NCI-H345 (cell line): ENCODE measurements around the gene KANK4.
A peak's percentile ranks its signal among the peaks of the same experiment; 100 is the strongest.
"Not testable (repeated sequence)": the region's sequence is repeated elsewhere in the genome, so short reads cannot be mapped to it uniquely, and the experiment has no call there.

ENCODE experiments used
- DNase-seq: peaks from one replicate; lab custom pipeline; 2025; lab: John Stamatoyannopoulos, UW

KANK4 gene

DNA sequence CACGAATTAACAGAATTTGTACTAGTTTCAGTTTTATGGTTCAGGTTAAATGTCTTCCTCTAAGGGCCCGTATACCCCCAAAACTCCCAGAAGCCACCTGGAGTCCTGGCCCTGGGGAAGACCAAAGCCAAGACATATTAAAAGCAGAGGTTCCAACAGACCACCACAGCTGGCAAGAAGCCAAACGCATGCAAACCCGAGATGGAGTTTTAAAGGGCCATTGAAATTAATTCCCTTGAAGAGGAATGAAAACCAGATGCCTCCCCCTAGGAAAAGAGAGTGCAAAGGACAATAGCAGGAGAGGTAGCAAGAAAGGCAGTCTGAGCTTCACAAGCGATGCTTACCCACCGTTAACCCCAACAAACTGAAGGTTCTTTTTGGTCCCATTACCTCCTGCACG, 48.1 kb downstream of the KANK4 start:
- no peak for DNase-seq

DNA sequence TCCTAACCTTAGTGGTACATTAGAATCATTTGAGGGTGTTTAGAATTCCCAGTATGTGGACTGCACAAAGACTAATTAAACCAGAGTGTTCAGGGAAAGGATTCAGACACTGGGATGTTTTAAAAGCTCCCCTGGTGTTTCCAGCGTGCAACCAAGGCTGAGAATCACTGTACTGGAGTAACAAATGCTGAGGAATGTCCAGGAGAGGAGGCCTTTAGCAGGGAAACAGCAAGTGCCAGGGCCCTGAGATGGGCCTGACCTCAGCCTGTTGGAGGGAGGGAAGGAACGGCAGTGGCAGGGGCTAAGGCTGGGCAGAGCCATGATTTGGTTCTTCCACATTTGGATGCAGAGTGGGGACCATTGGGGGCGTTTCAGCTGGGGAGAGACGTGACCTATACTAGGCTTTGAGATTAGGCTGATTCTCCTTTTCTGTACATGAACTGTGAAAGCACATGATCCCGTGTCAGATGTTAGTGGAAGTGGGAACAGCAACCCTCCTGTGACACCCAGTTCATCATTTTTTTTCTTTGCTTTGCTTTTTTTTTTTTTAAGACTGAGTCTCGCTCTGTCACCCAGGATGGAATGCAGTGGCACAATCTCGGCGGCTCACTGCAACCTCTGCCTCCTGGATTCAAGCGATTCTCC, 49.3 kb downstream of the KANK4 start:
- no peak for DNase-seq

DNA sequence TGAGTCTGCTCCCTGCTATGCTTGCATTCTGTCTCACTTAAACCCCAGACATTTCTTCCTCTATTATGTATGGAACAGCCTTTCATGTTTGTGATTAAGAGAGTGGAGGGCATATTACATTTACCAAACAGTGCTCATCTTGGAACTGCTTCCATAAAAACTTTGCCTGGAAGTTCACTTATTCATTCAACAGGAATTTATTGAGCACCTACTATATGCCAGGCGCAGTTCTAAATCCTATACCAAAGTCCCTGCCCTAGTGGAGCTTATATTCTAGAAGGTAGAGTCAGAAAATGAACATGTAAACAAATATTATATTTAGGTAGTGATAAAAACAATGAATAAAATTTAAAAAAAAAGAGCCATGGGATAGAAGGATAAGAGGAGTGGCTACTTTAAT, 49.8 kb downstream of the KANK4 start:
- no peak for DNase-seq

DNA sequence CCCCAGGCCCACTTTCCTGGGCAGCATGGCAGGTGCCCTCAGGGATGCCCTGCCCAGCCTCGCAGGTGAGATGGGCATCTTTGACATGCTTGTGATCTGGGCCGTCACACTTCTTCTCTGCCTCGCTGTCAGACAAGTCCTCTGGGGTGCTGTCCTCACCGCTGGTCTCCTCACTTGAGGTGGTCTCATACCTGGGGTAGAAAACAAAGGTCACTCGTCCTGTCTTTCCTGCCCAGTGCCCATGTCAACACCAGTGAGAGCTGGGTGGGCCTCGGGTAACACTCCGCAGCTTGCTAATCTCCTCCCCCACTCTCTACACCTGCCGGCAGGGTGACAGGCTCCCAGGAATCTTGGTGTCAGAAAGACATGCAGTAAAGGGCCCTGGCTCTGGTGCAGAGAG, 50.9 kb downstream of the KANK4 start:
- no peak for DNase-seq

DNA sequence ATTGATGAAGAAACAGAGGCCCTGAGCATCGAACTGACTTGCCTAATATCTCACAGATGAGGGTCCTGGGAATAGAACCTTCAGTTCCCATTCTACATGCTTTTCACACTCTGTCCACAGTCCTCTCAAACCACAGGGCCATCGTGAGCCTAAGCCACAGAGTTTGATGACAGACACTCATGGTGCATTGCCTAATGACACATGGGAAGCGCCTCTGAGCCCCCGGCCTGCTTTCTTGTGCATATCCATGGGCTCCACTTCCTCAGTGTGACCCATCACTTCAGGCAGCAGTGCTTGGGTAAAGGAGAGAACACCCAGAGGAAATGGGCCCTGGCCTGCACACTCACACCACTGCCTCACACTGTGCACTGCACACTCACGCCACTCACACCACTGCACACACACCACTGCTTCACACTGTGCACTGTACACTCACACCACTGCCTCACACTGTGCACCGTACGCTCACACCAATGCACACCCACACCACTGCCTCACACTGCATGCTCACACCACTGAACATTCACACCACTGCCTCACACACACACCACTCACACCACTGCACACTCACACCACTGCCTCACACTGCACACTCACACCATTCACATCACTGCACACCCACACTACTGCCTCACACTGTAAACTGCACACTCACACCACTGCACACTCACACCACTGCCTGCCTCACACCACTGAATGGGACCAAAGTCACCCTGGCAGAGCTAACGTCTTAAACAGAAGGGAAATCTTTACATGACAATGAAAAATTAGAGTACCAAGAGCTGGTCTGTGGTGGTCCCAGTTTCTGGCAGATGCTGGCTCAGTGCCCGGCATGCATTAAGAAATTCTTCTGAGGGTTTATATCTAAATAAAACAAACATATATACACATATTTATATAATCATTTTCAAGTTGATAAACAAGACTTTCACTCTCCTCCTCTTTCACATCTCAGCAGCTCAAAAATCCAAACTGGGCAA, 53.0 kb downstream of the KANK4 start:
- no peak for DNase-seq

DNA sequence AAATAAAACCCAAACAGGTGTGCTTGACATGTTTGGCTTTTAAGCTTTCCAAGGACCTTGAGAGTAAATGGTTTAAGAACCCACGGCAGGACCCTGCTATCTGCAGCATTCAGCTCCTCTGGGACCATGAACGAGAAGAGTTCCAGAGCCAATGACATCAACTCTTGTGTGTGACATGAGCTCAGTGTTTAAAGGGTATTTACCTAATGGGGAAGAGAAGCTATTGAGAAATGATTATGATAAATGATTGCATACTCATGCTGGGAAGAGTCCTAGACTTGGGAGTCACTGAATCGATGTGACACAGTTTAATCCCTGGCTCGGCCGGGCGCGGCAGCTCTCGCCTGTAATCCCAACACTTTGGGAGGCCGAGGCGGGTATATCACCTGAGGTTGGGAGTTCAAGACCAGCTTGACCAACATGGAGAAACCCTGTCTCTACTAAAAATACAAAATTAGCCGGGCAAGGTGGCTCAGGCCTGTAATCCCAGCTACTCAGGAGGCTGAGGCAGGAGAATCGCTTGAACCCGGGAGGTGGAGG, 55.4 kb downstream of the KANK4 start:
- DNase-seq, result no peak

DNA sequence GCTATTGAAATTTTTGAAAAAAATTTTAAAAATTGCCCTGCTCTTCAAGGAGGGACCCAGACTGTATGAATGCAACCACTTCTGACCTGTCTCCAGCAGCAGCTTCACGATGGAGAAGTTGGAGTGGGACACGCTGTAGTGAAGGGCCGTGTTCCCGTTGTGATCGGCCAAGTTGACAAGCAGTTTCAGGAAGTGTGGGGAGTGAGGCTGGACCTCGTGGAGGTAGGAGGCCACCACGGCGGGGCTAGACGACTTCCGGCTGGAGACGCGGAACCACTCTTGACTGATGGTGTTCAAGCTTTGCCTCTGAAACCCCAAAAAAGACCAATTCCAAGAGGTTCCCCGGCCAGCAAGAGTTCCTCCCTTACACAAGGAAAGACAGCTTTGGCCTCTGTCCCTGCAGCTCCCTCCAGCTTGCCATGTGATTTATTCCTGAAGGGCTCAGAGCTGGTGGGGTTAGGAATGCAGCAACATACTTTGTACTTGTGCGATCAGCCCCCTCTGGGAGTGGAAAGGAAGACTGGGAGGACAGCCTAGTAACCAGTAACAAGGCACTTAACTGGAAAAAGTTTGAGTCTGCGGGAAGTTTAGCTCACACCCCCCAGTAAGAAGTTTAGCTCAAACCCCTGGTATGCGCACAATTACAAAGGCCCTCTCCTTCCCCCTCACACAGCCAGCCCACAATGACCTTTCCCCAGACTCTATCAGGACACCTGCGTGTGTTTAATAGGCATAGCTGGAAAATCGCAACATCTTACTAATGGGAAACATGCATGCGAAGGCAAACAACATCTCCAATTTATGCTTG, 56.0 kb downstream of the KANK4 start:
- DNase-seq, result no peak

DNA sequence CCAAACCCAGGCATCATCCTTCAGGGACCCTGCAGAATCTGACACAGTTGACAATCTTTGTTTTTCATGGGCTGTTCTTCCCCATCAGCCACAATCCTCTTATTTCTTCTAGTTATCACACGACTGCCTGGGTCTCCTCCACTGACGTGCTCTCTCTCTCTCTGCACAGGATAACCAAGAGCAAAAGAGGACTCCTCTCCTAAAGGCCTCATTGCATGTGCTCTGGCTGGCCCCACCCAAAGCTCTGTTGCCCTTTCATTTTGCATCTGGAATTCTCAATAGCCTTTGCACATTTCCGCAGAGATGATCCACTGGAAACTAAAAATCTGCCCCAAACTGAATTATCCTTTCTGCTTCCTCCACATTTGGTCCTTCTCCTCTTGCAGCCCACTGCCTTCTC, 58.5 kb downstream of the KANK4 start:
- DNase-seq, result no peak

DNA sequence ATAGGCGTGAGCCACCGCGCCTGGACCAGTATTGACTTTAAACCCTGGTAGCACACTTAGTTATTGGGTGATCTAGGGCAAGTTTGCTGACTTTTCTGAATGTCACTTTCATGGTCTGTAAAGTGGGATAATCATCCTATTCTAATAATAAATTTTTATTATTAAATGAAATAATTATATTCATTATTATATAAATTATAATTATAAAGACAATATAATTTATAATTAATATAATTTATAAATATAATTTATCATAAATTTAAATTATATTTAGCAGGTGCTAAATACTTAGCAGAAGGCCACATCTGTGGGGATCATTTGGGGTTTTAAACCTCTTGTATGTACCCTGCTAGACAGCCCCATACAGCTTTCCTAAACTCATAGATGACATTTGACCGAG, 59.7 kb downstream of the KANK4 start:
- no peak for DNase-seq

DNA sequence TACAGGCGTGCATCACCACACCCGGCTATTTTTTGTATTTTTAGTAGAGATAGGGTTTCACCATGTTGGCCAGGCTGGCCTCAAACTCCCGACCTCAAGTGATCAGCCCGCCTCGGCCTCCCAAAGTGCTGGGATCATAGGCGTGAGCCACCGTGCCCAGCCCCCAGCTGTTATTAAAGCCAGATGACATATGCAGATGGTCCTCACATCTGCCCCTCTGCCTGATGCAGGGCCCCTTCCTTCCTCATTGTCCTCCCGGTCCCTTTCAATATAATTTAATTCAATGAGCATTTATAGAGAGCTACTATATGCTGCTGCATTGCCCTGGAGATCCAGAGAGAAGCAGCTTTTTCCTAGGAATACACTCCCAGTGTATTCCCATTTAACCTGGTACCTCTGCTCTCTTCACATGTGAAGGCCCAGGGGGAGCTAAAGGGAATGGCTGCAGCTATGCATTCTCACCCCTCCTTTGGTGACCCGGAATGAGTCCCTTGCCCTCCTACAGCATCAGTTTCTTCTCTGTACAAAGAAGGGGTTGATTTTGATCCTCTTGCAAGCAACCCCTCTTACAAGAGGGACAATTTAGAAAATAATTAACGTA, 69.0 kb downstream of the KANK4 start:
- no peak for DNase-seq

DNA sequence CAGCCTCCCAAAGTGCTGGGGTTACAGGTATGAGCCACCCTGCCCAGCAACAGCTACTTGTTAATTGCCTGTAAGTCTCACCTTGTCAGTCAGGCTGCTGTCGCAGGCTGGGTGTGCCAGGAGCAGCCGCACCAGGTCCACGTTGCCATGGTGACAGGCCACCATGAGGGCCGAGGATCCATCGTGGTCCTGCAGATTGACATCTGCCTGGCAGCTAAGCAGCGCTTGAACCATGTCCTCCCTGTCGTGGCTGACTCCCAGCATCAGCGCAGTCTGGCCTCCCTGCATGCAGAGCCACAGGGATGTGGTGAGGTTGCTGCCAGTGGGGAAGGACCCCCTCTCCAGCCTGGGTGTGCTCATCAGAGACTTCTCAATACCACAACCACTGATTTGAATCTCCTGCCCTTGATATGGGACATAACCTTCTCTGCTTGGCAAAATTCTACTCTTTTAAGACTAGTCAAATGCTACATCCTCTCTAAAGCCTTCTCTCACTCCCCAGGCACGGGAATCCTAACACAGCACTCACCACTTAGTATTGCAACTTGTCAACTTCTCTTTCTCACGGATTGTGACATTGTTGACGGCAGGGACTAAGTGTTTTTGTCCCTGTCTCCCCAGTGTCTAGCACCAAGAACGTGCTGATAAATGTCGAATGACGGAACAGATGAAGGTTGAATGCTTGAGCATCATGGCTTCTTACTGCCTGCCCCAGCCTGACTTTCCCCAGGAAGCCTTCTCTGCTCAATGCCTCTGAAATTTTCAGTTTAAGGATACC, 71.7 kb downstream of the KANK4 start:
- DNase-seq, result peak; percentile 12

DNA sequence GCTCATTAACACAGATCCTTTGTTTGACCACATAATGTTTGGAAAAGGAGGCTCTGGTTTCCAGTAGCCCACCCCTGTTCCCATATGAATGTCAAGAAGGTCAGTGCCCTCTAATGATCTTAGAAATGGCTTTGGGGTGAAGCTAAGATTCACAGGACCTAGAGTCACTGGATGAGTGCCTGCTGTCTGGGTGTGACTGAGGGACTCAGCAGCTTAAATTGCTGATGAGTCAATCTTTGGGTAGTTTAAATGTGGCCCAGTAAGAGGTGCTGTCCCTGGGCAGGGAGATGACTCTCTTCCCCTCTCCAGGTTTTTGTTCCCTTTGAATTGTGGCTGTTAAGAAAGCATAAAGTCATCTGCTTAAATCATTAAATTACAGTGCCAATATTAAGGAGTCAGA, 74.0 kb downstream of the KANK4 start:
- DNase-seq, result no peak

DNA sequence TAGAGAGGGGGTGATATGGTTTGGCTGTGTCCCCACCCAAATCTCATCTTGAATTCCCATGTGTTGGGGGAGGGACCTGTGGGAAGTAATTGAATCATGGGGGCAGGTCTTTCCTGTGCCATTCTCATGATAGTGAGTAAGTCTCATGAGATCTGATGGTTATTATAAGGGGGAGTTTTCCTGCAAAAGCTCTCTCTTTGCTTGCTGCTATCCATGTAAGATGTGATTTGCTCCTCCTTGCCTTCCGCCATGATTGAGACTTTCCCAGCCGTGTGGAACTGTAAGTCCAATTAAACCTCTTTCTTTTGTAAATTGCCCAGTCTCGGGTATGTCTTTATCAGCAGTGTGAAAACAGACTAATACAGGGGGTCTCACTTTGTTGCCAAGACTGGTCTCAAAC, 74.9 kb downstream of the KANK4 start:
- DNase-seq, result not testable (repeated sequence)

DNA sequence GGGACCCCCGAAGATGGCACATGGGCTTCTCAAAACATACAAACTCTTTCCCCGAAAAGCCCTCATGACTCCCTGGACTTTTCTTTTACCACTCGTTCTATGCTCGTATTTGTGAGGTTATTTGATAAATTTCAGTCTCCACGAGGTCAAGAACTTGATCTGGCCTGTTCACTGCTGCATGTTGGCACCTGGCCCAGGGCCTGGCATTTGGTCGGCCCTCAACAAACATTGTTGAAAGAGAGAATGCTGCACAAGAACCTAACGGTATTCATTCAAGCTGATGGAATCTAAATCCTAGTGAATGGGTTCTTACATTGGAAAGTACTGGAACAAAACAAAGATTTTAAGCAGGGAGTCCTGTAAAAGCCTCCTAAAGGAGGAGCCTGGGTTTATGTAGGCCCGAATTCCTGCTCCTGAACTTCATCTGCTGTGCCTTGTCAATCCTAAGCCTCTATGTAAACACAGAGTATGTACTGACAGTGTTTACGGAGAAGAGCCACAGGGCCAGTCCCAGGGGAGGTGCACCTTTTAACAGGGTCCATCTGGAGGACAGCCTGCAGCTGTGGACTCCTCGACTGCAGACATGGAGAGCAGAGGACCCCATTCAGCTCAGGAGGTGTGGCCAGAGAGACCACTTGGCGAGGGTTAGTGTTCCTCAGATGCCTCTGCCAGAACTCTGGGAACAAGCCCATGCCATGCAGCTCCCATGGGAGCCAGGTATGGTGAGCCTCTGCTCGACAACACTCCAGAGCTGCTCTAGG, 77.7 kb downstream of the KANK4 start:
- peak; percentile 47 for DNase-seq

DNA sequence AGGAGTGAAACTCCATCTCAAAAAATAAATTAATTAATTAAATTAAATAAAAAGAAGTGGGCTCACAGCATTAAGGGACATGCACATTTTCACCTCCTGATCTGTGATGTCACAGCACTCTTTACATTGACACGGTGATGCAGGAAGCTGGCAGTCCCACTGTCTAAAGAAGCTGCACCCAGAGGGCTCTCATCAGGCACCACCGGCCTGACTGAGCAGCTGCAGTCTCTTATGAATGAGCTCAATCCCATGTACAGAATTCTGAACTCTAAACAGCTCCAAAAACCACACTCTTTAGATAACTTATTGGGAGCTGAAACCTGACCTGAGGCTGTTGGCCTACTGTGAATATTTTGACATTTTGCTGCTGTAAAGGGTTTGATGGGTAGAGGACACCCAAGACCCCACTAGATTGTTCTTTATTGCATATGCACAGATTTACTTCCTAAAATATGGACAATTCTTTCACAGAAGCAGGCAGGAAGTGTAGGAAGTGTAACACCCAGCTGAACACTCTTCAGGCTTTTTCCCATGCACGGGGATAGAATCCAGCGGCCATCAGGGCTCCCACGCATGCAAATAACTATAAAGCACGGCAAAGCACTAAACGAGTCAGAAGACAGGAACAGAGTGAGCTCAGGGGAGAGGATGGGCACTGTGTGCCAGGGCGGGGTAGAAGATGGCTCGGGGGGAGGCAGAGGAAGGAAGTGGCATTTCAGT, 78.4 kb downstream of the KANK4 start:
- DNase-seq, result no peak

DNA sequence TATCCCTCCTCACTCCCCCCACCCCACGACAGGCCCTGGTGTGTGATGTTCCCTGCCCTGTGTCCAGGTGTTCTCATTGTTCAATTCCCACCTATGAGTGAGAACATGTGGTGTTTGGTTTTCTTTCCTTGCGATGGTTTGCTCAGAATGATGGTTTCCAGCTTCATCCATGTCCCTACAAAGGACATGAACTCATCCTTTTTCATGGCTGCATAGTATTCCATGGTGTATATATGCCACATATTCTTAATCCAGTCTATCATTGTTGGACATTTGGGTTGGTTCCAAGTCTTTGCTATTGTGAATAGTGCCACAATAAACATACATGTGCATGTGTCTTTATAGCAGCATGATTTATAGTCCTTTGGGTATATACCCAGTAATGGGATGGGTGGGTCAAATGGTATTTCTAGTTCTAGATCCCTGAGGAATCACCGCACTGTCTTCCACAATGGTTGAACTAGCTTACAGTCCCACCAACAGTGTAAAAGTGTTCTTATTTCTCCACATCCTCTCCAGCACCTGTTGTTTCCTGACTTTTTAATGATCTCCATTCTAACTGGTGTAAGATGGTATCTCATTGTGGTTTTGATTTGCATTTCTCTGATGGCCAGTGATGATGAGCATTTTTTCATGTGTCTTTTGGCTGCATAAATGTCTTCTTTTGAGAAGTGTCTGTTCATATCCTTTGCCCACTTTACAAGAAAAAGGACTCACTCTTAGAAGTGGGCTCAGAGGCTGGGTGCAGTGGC, 79.4 kb downstream of the KANK4 start:
- DNase-seq, result not testable (repeated sequence)

DNA sequence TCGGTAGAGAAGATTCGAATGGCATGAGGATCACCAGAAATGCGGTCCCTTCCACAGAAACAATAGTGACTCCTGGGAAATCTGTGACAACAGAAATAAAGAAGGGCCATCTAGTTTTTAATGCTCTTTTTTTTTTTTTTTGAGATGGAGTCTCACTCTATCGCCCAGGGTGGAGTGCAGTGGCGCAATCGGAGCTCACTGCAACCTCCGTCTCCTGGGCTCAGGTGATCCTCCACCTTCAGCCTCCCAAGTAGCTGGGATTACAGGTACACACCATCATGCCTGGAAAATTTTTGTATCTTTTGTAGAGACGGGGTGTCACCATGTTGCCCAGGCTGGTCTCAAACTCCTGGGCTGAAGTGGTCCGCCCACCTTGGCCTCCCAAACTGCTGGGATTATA, 80.7 kb downstream of the KANK4 start:
- no peak for DNase-seq

DNA sequence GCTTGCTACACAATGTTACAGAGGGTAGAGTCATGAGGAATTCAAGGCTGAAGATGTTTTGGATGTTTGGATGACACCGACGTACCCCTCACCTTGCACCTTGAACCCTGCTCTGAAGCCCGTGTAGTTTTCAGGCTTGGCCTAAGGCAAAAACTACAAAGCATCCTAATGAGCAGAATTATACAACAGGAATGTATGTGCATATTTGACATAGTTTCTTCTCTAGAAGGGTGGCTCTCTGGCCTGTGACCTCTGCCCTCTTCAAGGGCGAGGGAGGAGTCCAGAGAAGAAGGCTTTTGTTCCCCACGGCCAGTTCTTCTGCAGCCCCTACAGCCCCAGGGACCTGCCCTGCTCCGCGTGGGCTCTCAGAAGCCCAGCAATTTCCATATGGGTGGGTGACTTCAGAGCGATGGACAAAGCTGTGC, 81.3 kb downstream of the KANK4 start:
- DNase-seq, result no peak

DNA sequence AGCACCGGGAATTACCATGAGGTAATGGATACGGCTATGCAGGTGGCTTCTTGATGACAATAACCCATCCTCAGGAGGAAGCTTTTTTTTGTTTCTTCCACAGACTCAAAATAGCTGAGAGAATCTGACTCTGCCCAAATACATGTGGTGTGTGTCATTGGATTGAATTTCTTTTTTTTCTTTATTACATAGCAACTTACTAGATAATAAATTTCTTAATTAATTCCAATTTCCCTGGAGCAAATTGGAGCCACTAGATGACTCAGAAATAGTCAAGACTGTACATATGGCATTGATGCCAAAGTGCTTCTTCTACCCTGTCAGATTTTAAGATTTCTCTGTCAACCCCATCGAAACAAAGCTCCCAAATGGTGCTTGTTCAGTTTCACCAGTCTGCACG, 81.9 kb downstream of the KANK4 start:
- DNase-seq, result no peak
